MM.1S (cell line): Measurements from ENCODE around the gene ZNF692.

Experiments
- CTCF ChIP-seq: fragments of 300-600 bp; sonication (generic); IDR thresholded peaks from 2 replicates; pipeline ENCODE4 v1.5.1; 2016; ENCODE audit warnings: antibody characterized with exemption, low read length, mixed read lengths
- EZH2 ChIP-seq: fragments of 300-600 bp; sonication (generic); optimal IDR thresholded peaks from 2 replicates; pipeline ENCODE3; 2017; ENCODE audit warnings: low read depth, mild to moderate bottlenecking, antibody characterized with exemption, low read length, mixed read lengths
- EZH2phosphoT487 ChIP-seq: fragments of 300-600 bp; sonication (generic); IDR thresholded peaks from 2 replicates; pipeline ENCODE4 v1.6.1; 2018; ENCODE audit warnings: antibody characterized with exemption, low read length

GRCh38 chr1:248847181-248847955 lies 11.5 kb downstream of the ZNF692 start:
- no peak for TF ChIP-seq CTCF
- no peak for TF ChIP-seq EZH2phosphoT487
- no peak for TF ChIP-seq EZH2
